Measurements from ENCODE around the gene HOXC10.

The HOXC10 gene

DNA sequence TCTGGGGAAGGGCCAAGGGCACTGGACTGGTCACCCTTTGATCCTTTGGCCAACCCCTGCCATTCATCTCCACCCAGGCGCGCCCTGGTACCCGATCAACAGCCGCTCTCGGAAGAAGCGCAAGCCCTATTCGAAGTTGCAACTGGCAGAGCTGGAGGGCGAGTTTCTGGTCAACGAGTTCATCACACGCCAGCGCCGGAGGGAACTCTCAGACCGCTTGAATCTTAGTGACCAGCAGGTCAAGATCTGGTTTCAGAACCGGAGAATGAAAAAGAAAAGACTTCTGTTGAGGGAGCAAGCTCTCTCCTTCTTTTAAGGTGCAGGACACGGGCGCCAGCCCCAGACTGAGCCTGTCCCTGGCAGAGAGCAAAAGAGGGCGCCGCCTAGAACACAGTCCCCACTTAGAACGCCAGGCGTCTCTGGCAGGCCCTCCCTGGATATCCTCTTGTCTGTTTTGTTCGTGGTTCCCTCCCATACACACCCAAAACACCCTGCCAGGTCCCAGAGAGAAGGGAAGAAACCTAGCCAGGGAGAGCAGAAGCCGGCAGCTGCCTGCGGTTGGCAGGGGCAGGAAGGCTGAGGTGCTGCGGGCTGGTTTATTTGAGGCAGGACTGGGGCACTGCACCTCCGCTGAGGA, 28.6 kb upstream of the HOXC10 start:
- H3K36me3 ChIP-seq (ENCODE audit: control insufficient read depth in 1 of 2, insufficient read depth in 2 of 2, low read length in 2 of 2) = no peaks in the 10 kb centered on the region
- DNase-seq = no peak
- H4K91ac ChIP-seq (ENCODE audit: low read depth, low read length) = no peak overlapping the region
- no peak overlapping the region for H3K23ac ChIP-seq (ENCODE audit: low read length)
- H3K4me1 ChIP-seq (ENCODE audit: control insufficient read depth in 1 of 2, insufficient read depth in 2 of 2, low read length in 2 of 2) = peaks cover 11 to 20% of the 10 kb centered on the region in 2 experiments
- H3K9me3 ChIP-seq (ENCODE audit: insufficient read depth, low read depth, low read length) = peaks cover 16% of the 10 kb centered on the region
- no peak overlapping the region for H3K9ac ChIP-seq (ENCODE audit: low read length)
- H3K4me3 ChIP-seq (ENCODE audit: low read depth, low read length) = no peak overlapping the region
- H3K79me1 ChIP-seq (ENCODE audit: low read length) = no peaks in the 10 kb centered on the region
- no peak overlapping the region for H4K12ac ChIP-seq (ENCODE audit: low read depth, low read length)
- no peak overlapping the region for H3K27ac ChIP-seq (ENCODE audit: low read depth, low read length)
- H2BK5ac ChIP-seq (ENCODE audit: low read depth, low read length, poor library complexity) = no peak overlapping the region
- no peak overlapping the region for H3K14ac ChIP-seq (ENCODE audit: low read length)
- no peak overlapping the region for H3K4ac ChIP-seq (ENCODE audit: low read depth, low read length)
- no peak overlapping the region for H2BK120ac ChIP-seq (ENCODE audit: insufficient read depth, low read length, poor library complexity)
- H3K18ac ChIP-seq (ENCODE audit: low read length) = no peak overlapping the region
- H2BK12ac ChIP-seq (ENCODE audit: low read length) = no peak overlapping the region
- H2AK5ac ChIP-seq (ENCODE audit: low read length) = no peak overlapping the region
- H3K79me2 ChIP-seq (ENCODE audit: control insufficient read depth, insufficient read depth, low read length, poor library complexity) = no peaks in the 10 kb centered on the region
- H2AFZ ChIP-seq (ENCODE audit: insufficient read depth, low read length, poor library complexity) = no peak overlapping the region
- H3K27me3 ChIP-seq (ENCODE audit: insufficient read depth, low read length) = peaks cover 92% of the 10 kb centered on the region
- no peak overlapping the region for H3K4me2 ChIP-seq (ENCODE audit: low read length)
- WGBS (ENCODE audit: extremely low coverage, insufficient coverage, insufficient read length) = no CpG with 5 or more reads among the region's 25 CpGs
- H4K8ac ChIP-seq (ENCODE audit: low read depth, low read length) = no peak overlapping the region

DNA sequence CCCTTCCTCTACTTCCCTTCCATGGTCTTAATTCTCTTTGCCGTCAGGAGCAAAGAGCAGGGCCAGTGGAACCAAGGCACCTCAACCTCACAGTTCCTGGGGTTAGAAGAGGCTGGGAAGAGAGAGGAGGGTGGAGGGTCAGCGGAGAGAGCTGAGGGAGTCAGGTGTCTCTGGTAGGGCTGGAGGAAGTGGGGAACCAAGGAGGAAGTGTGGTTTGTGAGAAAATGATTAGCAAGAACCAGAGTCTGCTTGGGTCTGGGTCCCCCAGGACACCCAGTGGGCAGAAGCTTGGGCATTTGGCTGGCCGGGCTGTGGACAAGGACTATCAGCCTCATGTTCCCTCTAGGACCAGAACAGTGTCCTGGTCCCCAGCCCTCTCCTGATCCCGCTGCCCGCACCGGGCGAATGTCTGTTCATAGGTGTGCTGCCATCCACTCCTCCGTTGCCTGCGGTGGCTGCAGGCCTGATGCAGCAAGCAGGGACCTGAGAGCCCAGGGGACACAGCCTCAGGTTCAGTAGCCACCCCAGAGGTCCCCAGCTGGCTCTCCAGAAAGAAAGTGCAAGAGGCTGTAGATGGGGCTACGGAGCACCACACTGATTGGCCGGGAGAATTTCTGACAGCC, 27.9 kb upstream of the HOXC10 start:
- H2AK5ac ChIP-seq (ENCODE audit: low read length) = no peak overlapping the region
- H3K27ac ChIP-seq (ENCODE audit: low read depth, low read length) = no peak overlapping the region
- H4K12ac ChIP-seq (ENCODE audit: low read depth, low read length) = no peak overlapping the region
- H4K8ac ChIP-seq (ENCODE audit: low read depth, low read length) = no peak overlapping the region
- H2BK5ac ChIP-seq (ENCODE audit: low read depth, low read length, poor library complexity) = no peak overlapping the region
- no peak overlapping the region for H3K9ac ChIP-seq (ENCODE audit: low read length)
- no peak overlapping the region for H3K14ac ChIP-seq (ENCODE audit: low read length)
- peaks cover 20% of the 10 kb centered on the region for H3K9me3 ChIP-seq (ENCODE audit: insufficient read depth, low read depth, low read length)
- H3K4ac ChIP-seq (ENCODE audit: low read depth, low read length) = no peak overlapping the region
- no peak overlapping the region for H2BK120ac ChIP-seq (ENCODE audit: insufficient read depth, low read length, poor library complexity)
- no peak overlapping the region for H3K4me3 ChIP-seq (ENCODE audit: low read depth, low read length)
- H3K36me3 ChIP-seq (ENCODE audit: control insufficient read depth in 1 of 2, insufficient read depth in 2 of 2, low read length in 2 of 2) = no peaks in the 10 kb centered on the region
- no peak overlapping the region for H2BK12ac ChIP-seq (ENCODE audit: low read length)
- H3K18ac ChIP-seq (ENCODE audit: low read length) = no peak overlapping the region
- peaks cover 92% of the 10 kb centered on the region for H3K27me3 ChIP-seq (ENCODE audit: insufficient read depth, low read length)
- no peaks in the 10 kb centered on the region for H3K79me2 ChIP-seq (ENCODE audit: control insufficient read depth, insufficient read depth, low read length, poor library complexity)
- no peak overlapping the region for H2AFZ ChIP-seq (ENCODE audit: insufficient read depth, low read length, poor library complexity)
- H3K4me1 ChIP-seq (ENCODE audit: control insufficient read depth in 1 of 2, insufficient read depth in 2 of 2, low read length in 2 of 2) = peaks cover 11 to 20% of the 10 kb centered on the region in 2 experiments
- WGBS (ENCODE audit: extremely low coverage, insufficient coverage, insufficient read length) = no CpG with 5 or more reads among the region's 11 CpGs
- no peaks in the 10 kb centered on the region for H3K79me1 ChIP-seq (ENCODE audit: low read length)
- H4K91ac ChIP-seq (ENCODE audit: low read depth, low read length) = no peak overlapping the region
- no peak overlapping the region for H3K23ac ChIP-seq (ENCODE audit: low read length)
- no peak for DNase-seq
- H3K4me2 ChIP-seq (ENCODE audit: low read length) = no peak overlapping the region

DNA sequence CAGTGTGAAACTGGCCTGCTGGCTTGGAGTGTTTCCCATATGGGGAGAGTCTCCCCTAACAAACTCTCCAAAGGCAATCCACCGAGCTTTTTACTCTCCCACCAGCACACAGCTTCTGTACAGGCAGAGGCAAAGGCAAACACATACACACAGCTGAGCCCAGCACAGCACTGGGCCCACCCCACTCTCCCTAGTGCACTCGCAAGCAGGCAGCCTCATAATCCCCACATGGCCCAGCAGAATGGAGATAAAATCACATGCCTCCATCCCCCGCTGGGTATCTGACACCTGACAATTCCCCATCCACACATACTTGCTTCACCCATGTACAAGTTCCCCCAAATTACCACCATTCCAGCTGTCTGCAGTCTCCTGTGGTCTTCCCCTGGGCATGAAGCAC, 26.8 kb upstream of the HOXC10 start:
- no peaks in the 10 kb centered on the region for H3K79me2 ChIP-seq (ENCODE audit: control insufficient read depth, insufficient read depth, low read length, poor library complexity)

GRCh38 chr12:53959314-53959713, 25.6 kb upstream of the HOXC10 start:
- Histone ChIP-seq H3K9ac (ENCODE audit: low read length) (no peak overlapping the region), H2BK5ac (ENCODE audit: low read depth, low read length, poor library complexity) (no peak overlapping the region), H3K14ac (ENCODE audit: low read length) (no peak overlapping the region), H3K79me2 (ENCODE audit: control insufficient read depth, insufficient read depth, low read length, poor library complexity) (no peaks in the 10 kb centered on the region), H3K79me1 (ENCODE audit: low read length) (peaks cover 2% of the 10 kb centered on the region), H2AK5ac (ENCODE audit: low read length) (no peak overlapping the region), H3K36me3 (ENCODE audit: control insufficient read depth in 1 of 2, insufficient read depth in 2 of 2, low read length in 2 of 2) (no peaks in the 10 kb centered on the region), H3K18ac (ENCODE audit: low read length) (no peak overlapping the region), H3K4me2 (ENCODE audit: low read length) (no peak overlapping the region), H3K9me3 (ENCODE audit: insufficient read depth, low read depth, low read length) (peaks cover 20% of the 10 kb centered on the region), H4K91ac (ENCODE audit: low read depth, low read length) (no peak overlapping the region), H3K4ac (ENCODE audit: low read depth, low read length) (no peak overlapping the region), H3K4me3 (ENCODE audit: low read depth, low read length) (no peak overlapping the region), H2BK12ac (ENCODE audit: low read length) (no peak overlapping the region), H2BK120ac (ENCODE audit: insufficient read depth, low read length, poor library complexity) (no peak overlapping the region), H3K23ac (ENCODE audit: low read length) (no peak overlapping the region), H3K27me3 (ENCODE audit: insufficient read depth, low read length) (peaks cover 92% of the 10 kb centered on the region), H4K8ac (ENCODE audit: low read depth, low read length) (no peak overlapping the region), H3K27ac (ENCODE audit: low read depth, low read length) (no peak overlapping the region), H4K12ac (ENCODE audit: low read depth, low read length) (no peak overlapping the region), H2AFZ (ENCODE audit: insufficient read depth, low read length, poor library complexity) (no peak overlapping the region), H3K4me1 (ENCODE audit: control insufficient read depth in 1 of 2, insufficient read depth in 2 of 2, low read length in 2 of 2) (peaks cover 4 to 20% of the 10 kb centered on the region in 2 experiments)
- DNase-seq = no peak
- no CpG with 5 or more reads among the region's 4 CpGs for WGBS (ENCODE audit: extremely low coverage, insufficient coverage, insufficient read length)

More for the DNA sequence above, 26.8 kb upstream of the HOXC10 start:
- Histone ChIP-seq H3K79me1 (ENCODE audit: low read length) (no peaks in the 10 kb centered on the region), H2AK5ac (ENCODE audit: low read length) (no peak overlapping the region), H3K27me3 (ENCODE audit: insufficient read depth, low read length) (peaks cover 90% of the 10 kb centered on the region), H3K14ac (ENCODE audit: low read length) (no peak overlapping the region), H3K36me3 (ENCODE audit: control insufficient read depth in 1 of 2, insufficient read depth in 2 of 2, low read length in 2 of 2) (no peaks in the 10 kb centered on the region), H4K8ac (ENCODE audit: low read depth, low read length) (no peak overlapping the region), H3K4me1 (ENCODE audit: control insufficient read depth in 1 of 2, insufficient read depth in 2 of 2, low read length in 2 of 2) (peaks cover 7 to 16% of the 10 kb centered on the region in 2 experiments), H3K4ac (ENCODE audit: low read depth, low read length) (no peak overlapping the region), H2AFZ (ENCODE audit: insufficient read depth, low read length, poor library complexity) (no peak overlapping the region), H4K91ac (ENCODE audit: low read depth, low read length) (no peak overlapping the region), H2BK120ac (ENCODE audit: insufficient read depth, low read length, poor library complexity) (no peak overlapping the region), H3K9ac (ENCODE audit: low read length) (no peak overlapping the region), H3K27ac (ENCODE audit: low read depth, low read length) (no peak overlapping the region), H2BK5ac (ENCODE audit: low read depth, low read length, poor library complexity) (no peak overlapping the region), H3K4me3 (ENCODE audit: low read depth, low read length) (no peak overlapping the region), H3K18ac (ENCODE audit: low read length) (no peak overlapping the region), H3K4me2 (ENCODE audit: low read length) (no peak overlapping the region), H2BK12ac (ENCODE audit: low read length) (no peak overlapping the region), H4K12ac (ENCODE audit: low read depth, low read length) (no peak overlapping the region), H3K23ac (ENCODE audit: low read length) (no peak overlapping the region), H3K9me3 (ENCODE audit: insufficient read depth, low read depth, low read length) (peaks cover 20% of the 10 kb centered on the region)
- no CpG with 5 or more reads among the region's 3 CpGs for WGBS (ENCODE audit: extremely low coverage, insufficient coverage, insufficient read length)
- DNase-seq = no peak

All from trophoblast cell (in vitro differentiated cells and primary cell).